Endodermal cell (in vitro differentiated cells): Measurements from ENCODE around the gene CTNND2. TPM values are rescaled to one million over a fixed set of nuclear protein-coding genes. Genes with fewer than 3 reads are reported as not detected.
A peak's percentile ranks its signal among the peaks of the same experiment; 100 is the strongest.

Source experiments
- DNase-seq: peaks from one replicate; pipeline ENCODE4 v3.0.0-alpha.2; 2017
- H3K27ac ChIP-seq: 2 replicates; pipeline ENCODE4 v1.5.1; 2013; ENCODE audit warnings: mild to moderate bottlenecking, low read depth, low read length, moderate library complexity
- H3K27me3 ChIP-seq: 2 replicates; pipeline ENCODE4 v1.6.1; 2013; ENCODE audit warnings: mild to moderate bottlenecking, low read length, moderate library complexity; ENCODE audit not compliant: insufficient read depth, control insufficient read depth, poor library complexity, severe bottlenecking
- H3K36me3 ChIP-seq: 2 replicates; pipeline ENCODE4 v1.7.0; 2013; ENCODE audit warnings: mild to moderate bottlenecking, low read length, moderate library complexity; ENCODE audit not compliant: control insufficient read depth, insufficient read depth
- H3K4me1 ChIP-seq: one replicate; pipeline ENCODE4 v1.7.0; 2013; ENCODE audit warnings: low read length; ENCODE audit not compliant: control insufficient read depth, insufficient read depth
- H3K4me3 ChIP-seq: 2 replicates; pipeline ENCODE4 v1.5.1; 2013; ENCODE audit warnings: mild to moderate bottlenecking, low read length, moderate library complexity
- H3K9ac ChIP-seq: 2 replicates; pipeline ENCODE4 v1.6.1; 2013; ENCODE audit warnings: mild to moderate bottlenecking, low read length, moderate library complexity; ENCODE audit not compliant: poor library complexity, severe bottlenecking; ENCODE audit errors: extremely low read depth
- H3K9me3 ChIP-seq: 2 replicates; pipeline ENCODE4 v1.6.1; 2013; ENCODE audit warnings: mild to moderate bottlenecking, low read length, moderate library complexity; ENCODE audit not compliant: control insufficient read depth
- H3K27ac Mint-ChIP-seq: 2 replicates; pipeline ENCODE4 v1.8.0; 2020; ENCODE audit warnings: mixed read lengths
- H3K27me3 Mint-ChIP-seq: 2 replicates; pipeline ENCODE4 v1.8.0; 2021; ENCODE audit warnings: mild to moderate bottlenecking, mixed read lengths; ENCODE audit not compliant: insufficient read depth
- H3K36me3 Mint-ChIP-seq: 2 replicates; pipeline ENCODE4 v1.8.0; 2020; ENCODE audit warnings: low read depth, mixed read lengths
- H3K4me1 Mint-ChIP-seq: 2 replicates; pipeline ENCODE4 v1.8.0; 2020; ENCODE audit warnings: mixed read lengths
- H3K4me3 Mint-ChIP-seq: 2 replicates; pipeline ENCODE4 v1.8.0; 2020; ENCODE audit warnings: mild to moderate bottlenecking, moderate library complexity, mixed read lengths
- H3K9me3 Mint-ChIP-seq: 2 replicates; pipeline ENCODE4 v1.8.0; 2020; ENCODE audit warnings: mild to moderate bottlenecking, mixed read lengths
- WGBS, 2 experiments: methylation state at CpG; one replicate each; pipeline versions ENCODE4 v1.1.5 to v1.1.7; 2013; ENCODE audit warnings: missing lambda C conversion rate in 2 of 2, mixed read lengths in 1 of 2; ENCODE audit not compliant: insufficient coverage in 1 of 2, insufficient read length in 1 of 2; 5-methylcytosine and 5-hydroxymethylcytosine counted together
- total RNA-seq, 2 donors: library from RNA; stranded (reverse); fragmentation: NEBNext Ultra II Directional in 1 of 2; extraction: Animal tissue kit (Norgen Biotek cat#: 25700) in 1 of 2; gene quantifications; 2 replicates in 1 of 2; 3 replicates in 1 of 2; pipeline ENCODE4 v1.2.1, GENCODE V29; 2021
- TF ChIP-seq, protein P1 (sequence below): fragments of 200-600 bp; sonication (generic); conservative IDR thresholded peaks from 2 replicates; pipeline ENCODE4 v1.5.0; 2021; ENCODE audit warnings: antibody characterized with exemption, mild to moderate bottlenecking

The CTNND2 gene
- total RNA-seq, 2 donors from 2014 or later, result 6.5 to 10.3 TPM

DNA sequence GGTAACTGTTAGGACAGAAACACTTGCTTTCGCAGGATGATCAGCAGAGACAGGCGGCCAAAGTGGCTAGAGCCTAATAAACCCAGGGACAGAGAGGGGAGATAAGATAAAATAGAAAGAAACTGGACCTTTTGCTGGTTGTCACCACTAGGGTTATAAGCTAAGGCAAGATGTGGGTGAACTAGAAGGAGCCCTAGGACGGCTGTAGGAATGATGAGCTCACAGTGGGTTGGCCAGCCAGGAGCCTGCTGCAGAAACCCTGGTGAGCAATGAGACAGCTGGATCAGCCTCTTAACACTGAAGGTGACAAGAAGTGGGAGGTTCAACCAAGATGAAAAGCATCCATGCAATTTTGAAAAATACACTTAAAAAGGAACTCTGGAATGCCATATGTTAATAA, 13.5 kb downstream of the CTNND2 start:
- WGBS, 2 experiments, result 69 to 88% methylated on average over 3 of the region's 3 CpGs
- Histone ChIP-seq H3K4me3 (no peak overlapping the region), H3K9ac (no peak overlapping the region), H3K27me3 (no peaks in the 10 kb centered on the region), H3K9me3 (no peaks in the 10 kb centered on the region), H3K4me1 (no peaks in the 10 kb centered on the region), H3K27ac (no peak overlapping the region), H3K36me3 (no peaks in the 10 kb centered on the region)
- H3K27me3 Mint-ChIP-seq, result peaks cover 1% of the 10 kb centered on the region
- no peaks in the 10 kb centered on the region for H3K4me1 Mint-ChIP-seq
- H3K27ac Mint-ChIP-seq, result no peak overlapping the region
- TF ChIP-seq, protein P1, sequence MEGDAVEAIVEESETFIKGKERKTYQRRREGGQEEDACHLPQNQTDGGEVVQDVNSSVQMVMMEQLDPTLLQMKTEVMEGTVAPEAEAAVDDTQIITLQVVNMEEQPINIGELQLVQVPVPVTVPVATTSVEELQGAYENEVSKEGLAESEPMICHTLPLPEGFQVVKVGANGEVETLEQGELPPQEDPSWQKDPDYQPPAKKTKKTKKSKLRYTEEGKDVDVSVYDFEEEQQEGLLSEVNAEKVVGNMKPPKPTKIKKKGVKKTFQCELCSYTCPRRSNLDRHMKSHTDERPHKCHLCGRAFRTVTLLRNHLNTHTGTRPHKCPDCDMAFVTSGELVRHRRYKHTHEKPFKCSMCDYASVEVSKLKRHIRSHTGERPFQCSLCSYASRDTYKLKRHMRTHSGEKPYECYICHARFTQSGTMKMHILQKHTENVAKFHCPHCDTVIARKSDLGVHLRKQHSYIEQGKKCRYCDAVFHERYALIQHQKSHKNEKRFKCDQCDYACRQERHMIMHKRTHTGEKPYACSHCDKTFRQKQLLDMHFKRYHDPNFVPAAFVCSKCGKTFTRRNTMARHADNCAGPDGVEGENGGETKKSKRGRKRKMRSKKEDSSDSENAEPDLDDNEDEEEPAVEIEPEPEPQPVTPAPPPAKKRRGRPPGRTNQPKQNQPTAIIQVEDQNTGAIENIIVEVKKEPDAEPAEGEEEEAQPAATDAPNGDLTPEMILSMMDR, result peak; percentile 51
- H3K36me3 Mint-ChIP-seq, result no peaks in the 10 kb centered on the region
- no peak overlapping the region for H3K4me3 Mint-ChIP-seq
- DNase-seq, result peak; percentile 56
- H3K9me3 Mint-ChIP-seq, result no peaks in the 10 kb centered on the region

DNA sequence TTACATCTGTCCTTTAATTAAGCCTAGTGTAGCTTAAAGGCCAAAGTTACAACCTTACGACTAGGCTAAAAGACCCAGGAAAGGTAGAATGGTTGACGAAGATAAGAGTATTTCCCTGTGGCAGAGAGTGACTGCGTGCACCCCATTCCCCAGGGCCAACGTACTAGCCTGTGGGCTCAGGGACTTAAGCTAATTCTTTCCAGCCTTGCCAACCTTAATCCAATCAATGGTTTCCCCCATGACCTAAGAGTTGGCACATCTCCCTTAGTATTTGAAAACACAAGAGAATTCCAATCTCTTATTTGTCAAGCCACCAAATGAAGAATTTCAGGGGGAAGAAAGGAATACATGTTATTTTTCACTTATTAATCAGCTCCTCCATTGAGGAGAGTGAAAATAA, 16.0 kb downstream of the CTNND2 start:
- H3K36me3 ChIP-seq, result no peaks in the 10 kb centered on the region
- no peak overlapping the region for H3K27ac ChIP-seq
- 95 to 97% methylated on average over 4 of the region's 4 CpGs for WGBS, 2 experiments
- no peak for DNase-seq
- H3K4me3 ChIP-seq, result no peak overlapping the region
- H3K9ac ChIP-seq, result no peak overlapping the region
- Mint-ChIP-seq H3K27ac (no peak overlapping the region), H3K36me3 (no peaks in the 10 kb centered on the region), H3K27me3 (no peaks in the 10 kb centered on the region), H3K4me3 (no peak overlapping the region), H3K9me3 (peaks cover 8% of the 10 kb centered on the region), H3K4me1 (no peaks in the 10 kb centered on the region)
- no peaks in the 10 kb centered on the region for H3K27me3 ChIP-seq
- H3K4me1 ChIP-seq, result no peaks in the 10 kb centered on the region
- TF ChIP-seq, protein P1, result no peak
- H3K9me3 ChIP-seq, result no peaks in the 10 kb centered on the region

DNA sequence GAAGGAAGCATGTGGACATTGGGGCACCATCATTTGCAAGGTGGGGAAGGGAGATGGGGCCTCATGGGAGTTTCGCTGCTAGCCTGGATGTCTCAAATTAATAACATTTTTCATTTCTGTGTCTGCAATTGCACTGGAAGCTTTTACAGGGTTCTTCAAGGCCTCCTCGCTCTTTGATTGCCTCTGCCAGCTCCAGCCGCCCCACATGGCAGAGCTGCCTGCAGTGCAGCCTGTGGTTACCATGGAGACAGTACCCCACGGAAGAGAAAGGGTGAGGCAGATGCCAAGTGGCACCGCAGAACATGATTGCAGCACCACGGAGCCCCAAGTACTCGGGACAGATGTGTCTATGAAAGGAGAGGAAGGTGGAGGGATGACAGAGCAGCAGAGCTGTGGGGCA, 25.4 kb downstream of the CTNND2 start:
- TF ChIP-seq, protein P1, result no peak
- 89 to 97% methylated on average over 3 to 7 of the region's 7 CpGs for WGBS, 2 experiments

More for the DNA sequence above, 25.4 kb downstream of the CTNND2 start:
- Mint-ChIP-seq H3K36me3 (no peaks in the 10 kb centered on the region), H3K4me3 (no peak overlapping the region), H3K9me3 (peaks cover 6% of the 10 kb centered on the region), H3K27ac (no peak overlapping the region), H3K4me1 (no peaks in the 10 kb centered on the region), H3K27me3 (no peaks in the 10 kb centered on the region)
- H3K36me3 ChIP-seq, result no peaks in the 10 kb centered on the region
- no peaks in the 10 kb centered on the region for H3K9me3 ChIP-seq
- no peak overlapping the region for H3K9ac ChIP-seq
- DNase-seq, result no peak
- no peaks in the 10 kb centered on the region for H3K4me1 ChIP-seq
- H3K27me3 ChIP-seq, result no peaks in the 10 kb centered on the region
- no peak overlapping the region for H3K4me3 ChIP-seq
- H3K27ac ChIP-seq, result peak overlapping the region; percentile 44
